ENCODE data around the gene MORN1. TPM values are rescaled to one million over a fixed set of nuclear protein-coding genes. Genes with fewer than 3 reads are reported as not detected.

MORN1 gene
- total RNA-seq, 4 donors from 2014 or later = 5.0 to 14.6 (median 9.2) TPM

DNA sequence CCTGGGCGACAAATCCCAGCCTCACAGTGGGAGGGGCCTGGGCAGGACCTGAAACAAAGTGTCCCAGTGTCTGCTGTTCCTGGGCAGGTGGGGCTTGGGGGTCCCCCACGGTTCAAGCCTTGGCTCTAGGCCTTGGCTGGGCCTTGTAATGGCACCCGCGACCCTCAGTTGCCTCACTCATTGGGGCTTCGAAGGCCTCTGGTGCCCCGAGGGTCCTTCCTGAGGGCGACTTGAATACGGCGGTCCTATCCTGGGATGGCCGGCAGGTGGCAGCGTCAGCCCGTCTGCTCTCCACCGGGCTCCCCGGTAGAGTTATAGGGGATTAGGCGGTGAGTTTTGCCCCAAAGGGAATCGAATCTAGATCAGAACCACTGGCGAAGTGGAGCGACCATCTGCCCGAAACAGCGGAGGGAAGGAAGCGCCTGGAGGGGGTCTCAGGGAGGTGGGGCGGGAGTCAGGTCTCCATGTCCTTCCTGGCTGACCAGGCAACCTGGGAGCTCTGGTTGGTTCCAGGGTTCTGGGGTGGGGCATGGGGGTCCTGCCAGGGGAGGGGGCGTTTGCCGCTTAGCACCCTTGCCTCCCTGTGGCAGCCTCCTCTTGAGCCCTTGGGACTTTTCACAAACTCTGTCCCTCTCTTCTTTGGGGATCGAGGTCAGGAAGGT lies 23.1 kb upstream of the MORN1 start:
- Histone ChIP-seq H3K27ac (peak overlapping the region in 2 of 4 donors; percentile 89 to 92), H3K4me1 (peaks cover 0 to 32% (median 24%) of the 10 kb centered on the region in 3 donors), H3K9me3 (no peaks in the 10 kb centered on the region), H3K36me3 (peaks cover 0 to 8% of the 10 kb centered on the region in 2 donors), H3K4me3 (no peak overlapping the region), H3K27me3 (peaks cover 38% of the 10 kb centered on the region)
- TF ChIP-seq EP300 (IDR thresholded peaks at IDR 0.05) (no peak), POLR2A (IDR thresholded peaks at IDR 0.05) (no peak), POLR2AphosphoS5 (IDR thresholded peaks at IDR 0.05) (no peak)
- TF ChIP-seq, protein P1, sequence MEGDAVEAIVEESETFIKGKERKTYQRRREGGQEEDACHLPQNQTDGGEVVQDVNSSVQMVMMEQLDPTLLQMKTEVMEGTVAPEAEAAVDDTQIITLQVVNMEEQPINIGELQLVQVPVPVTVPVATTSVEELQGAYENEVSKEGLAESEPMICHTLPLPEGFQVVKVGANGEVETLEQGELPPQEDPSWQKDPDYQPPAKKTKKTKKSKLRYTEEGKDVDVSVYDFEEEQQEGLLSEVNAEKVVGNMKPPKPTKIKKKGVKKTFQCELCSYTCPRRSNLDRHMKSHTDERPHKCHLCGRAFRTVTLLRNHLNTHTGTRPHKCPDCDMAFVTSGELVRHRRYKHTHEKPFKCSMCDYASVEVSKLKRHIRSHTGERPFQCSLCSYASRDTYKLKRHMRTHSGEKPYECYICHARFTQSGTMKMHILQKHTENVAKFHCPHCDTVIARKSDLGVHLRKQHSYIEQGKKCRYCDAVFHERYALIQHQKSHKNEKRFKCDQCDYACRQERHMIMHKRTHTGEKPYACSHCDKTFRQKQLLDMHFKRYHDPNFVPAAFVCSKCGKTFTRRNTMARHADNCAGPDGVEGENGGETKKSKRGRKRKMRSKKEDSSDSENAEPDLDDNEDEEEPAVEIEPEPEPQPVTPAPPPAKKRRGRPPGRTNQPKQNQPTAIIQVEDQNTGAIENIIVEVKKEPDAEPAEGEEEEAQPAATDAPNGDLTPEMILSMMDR (IDR thresholded peaks at IDR 0.05) = peak in 3 of 4 experiments; percentile 88 to 99 (median 92)
- WGBS, 2 donors (ENCODE audit: low coverage in 1 of 2) = 0% methylated on average over 1 to 3 of the region's 25 CpGs
- no peak for ATAC-seq

DNA sequence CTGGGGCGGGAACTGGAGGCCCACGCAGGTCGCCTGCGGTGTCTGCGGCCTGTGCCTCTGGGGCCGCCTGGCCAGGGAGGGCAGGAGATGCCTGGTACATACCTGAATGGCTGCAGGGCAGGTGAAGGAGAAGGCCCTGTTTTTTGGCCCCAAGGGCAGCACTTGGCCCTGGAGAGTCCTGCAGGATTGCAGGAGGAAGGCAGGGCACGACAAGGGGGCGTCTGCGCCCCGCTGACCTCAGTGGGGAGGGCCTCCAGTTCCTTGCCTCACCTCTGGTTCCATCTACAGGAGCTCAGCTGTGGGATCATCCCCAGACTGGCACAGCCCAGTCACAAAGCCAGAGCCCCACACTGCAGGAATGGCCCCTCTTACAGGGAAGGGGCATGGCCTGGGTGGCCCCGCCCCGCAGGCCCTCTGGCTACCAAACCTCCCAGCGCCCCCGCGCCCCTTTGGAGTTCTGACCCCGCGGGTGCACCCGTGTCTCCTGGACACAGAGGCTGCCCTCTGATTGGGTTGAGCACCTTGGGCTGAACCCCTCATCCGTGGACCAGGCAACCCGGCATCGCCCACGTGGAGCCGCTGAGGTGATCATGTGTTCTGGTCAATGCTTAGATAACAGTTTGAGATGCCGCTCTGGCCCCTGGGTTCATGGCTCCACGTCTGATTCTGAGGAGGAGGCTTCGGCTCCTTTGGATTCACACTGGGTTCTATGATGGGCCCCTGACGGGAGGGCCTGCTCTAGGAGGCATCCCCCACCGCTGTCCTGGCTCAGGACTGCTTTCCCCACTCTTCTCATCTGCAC lies 22.3 kb upstream of the MORN1 start:
- TF ChIP-seq POLR2A (IDR thresholded peaks at IDR 0.05) (no peak), EP300 (IDR thresholded peaks at IDR 0.05) (no peak), POLR2AphosphoS5 (IDR thresholded peaks at IDR 0.05) (no peak)
- TF ChIP-seq, protein P1 (IDR thresholded peaks at IDR 0.05) = no peak
- Histone ChIP-seq H3K4me3 (peak overlapping the region; percentile 41 to 91), H3K27me3 (peaks cover 31% of the 10 kb centered on the region), H3K9me3 (no peaks in the 10 kb centered on the region), H3K36me3 (peaks cover 0 to 15% of the 10 kb centered on the region in 2 donors), H3K4me1 (peaks cover 0 to 32% (median 24%) of the 10 kb centered on the region in 3 donors), H3K27ac (peak overlapping the region in 3 of 4 donors; percentile 89 to 96 (median 92))
- no peak for ATAC-seq
- WGBS, 2 donors (ENCODE audit: low coverage in 1 of 2) = no CpG with 5 or more reads among the region's 28 CpGs

DNA sequence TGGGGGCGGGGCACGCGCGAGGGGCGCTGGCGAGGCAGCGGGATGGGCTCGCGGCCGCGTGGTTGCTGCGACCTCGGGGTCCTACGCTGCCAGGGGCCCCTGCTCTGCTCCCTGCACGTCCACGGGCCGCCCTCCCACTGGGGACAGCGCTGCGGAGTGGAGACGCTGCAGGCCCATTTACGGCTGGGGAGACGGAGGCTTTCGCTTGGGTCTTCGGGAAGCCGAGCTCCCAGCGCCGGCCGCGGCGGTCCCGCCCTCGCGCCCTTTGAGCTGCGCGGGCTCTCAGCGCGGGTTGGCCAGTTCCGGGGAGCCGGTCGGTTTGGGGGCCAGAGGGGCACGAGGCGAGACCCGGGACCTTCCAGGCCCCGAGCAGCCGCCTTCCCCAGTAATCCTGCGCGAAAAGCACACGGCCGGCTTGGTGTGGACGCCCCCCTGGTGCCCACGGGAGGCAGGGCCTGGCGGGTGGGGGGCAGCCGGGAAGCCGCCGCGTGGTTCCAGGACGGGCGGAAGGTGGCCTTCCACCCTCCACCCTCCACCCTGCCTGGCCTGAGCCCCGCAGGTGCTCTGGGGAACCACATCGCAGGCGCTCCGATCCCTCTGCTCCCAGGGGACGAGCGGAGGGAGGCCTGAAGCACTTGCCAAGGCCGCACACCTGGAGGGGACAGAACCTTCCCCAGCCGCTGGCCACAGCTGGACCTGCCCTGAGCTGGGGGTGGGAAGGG lies 21.6 kb upstream of the MORN1 start:
- peak overlapping the region; percentile 41 to 91 for H3K4me3 ChIP-seq
- peak; percentile 77 for ATAC-seq
- WGBS, 2 donors (ENCODE audit: low coverage in 1 of 2) = no CpG with 5 or more reads among the region's 66 CpGs

DNA sequence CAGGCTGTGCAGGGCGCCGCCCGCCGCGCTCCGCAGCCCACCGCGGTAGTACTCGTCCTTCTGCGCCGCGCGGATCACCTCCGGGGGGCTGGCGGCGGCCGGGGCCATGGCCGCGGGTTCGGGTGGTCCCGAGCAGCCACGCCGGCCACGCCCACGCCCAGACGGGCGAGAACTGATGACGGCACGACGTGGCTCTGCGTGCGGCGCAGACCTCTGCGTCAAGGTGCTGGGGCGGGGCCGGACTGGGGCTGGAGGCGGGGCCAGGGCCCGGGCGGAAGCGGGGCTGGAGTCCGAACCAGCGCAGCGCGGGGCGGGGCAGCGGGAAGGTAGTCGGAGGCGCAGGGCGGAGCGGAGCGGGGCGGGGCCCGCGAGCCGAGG lies 21.0 kb upstream of the MORN1 start, which contains the start of gene PEX10:
Gene PEX10 (minus strand): TSS at position 170 of the 378 bp plus-strand sequence. CDS start 62 bp downstream, at position 108.
- H3K9me3 ChIP-seq = no peaks in the 10 kb centered on the region
- peaks cover 18% of the 10 kb centered on the region for H3K27me3 ChIP-seq
- H3K36me3 ChIP-seq = peaks cover 0 to 28% of the 10 kb centered on the region in 2 donors
- peak; percentile 97 for ATAC-seq
- peak within 1 kb of the TSS; percentile 70 to 96 (median 90) for H3K27ac ChIP-seq
- TF ChIP-seq POLR2A (IDR thresholded peaks at IDR 0.05) (peak; percentile 55 to 60), POLR2AphosphoS5 (IDR thresholded peaks at IDR 0.05) (peak; percentile 64), EP300 (IDR thresholded peaks at IDR 0.05) (no peak)
- TF ChIP-seq, protein P1 (IDR thresholded peaks at IDR 0.05) = peak in 1 of 4 experiments; percentile 10
- WGBS, 2 donors (ENCODE audit: low coverage in 1 of 2) = no CpG with 5 or more reads among the region's 55 CpGs
- H3K4me1 ChIP-seq = peaks cover 0 to 32% (median 24%) of the 10 kb centered on the region in 3 donors
- peak within 1 kb of the TSS; percentile 41 to 91 for H3K4me3 ChIP-seq

More for the DNA sequence above, 21.6 kb upstream of the MORN1 start:
- H3K27me3 ChIP-seq = peaks cover 23% of the 10 kb centered on the region
- H3K36me3 ChIP-seq = peaks cover 0 to 23% of the 10 kb centered on the region in 2 donors
- peaks cover 0 to 32% (median 24%) of the 10 kb centered on the region in 3 donors for H3K4me1 ChIP-seq
- H3K27ac ChIP-seq = peak overlapping the region; percentile 70 to 96 (median 90)
- no peaks in the 10 kb centered on the region for H3K9me3 ChIP-seq
- peak; percentile 40 to 64 for TF ChIP-seq POLR2A (IDR thresholded peaks at IDR 0.05)
- TF ChIP-seq POLR2AphosphoS5 (IDR thresholded peaks at IDR 0.05) = no peak
- TF ChIP-seq, protein P1 (IDR thresholded peaks at IDR 0.05) = peak in 3 of 4 experiments; percentile 7 to 24 (median 7)
- TF ChIP-seq EP300 (IDR thresholded peaks at IDR 0.05) = no peak

Data from gastroesophageal sphincter (tissue), 4 donors.